Measurements from ENCODE around the gene TSR3. TPM values are rescaled to one million over a fixed set of nuclear protein-coding genes. Genes with fewer than 3 reads are reported as not detected.

The TSR3 gene
- total RNA-seq, 1 experiment from 2014 or later = 117 TPM

DNA sequence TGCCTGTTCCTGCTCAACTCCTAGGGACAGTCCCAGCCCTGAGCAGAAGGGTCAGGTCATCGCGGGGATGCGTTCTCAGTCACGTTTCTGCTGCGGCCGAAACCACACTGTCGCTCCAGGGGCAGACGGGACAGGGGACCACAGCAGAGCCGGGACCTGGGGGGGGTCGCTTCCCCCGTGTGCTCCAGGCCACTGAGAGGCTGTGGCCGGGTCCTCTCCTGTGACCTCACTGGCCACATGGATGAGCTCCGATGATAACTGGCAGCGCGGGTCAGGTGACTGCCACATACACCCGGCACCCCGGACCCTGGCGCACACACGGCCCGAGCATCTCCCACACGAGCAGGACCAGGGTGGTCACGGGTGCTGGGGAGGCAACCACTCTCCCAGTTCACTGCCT is 12.8 kb upstream of the TSR3 start:
- H3K4me2 ChIP-seq (ENCODE audit: low read length) = no peak overlapping the region
- H3K27me3 ChIP-seq (ENCODE audit: low read length) = no peaks in the 10 kb centered on the region
- CTCF ChIA-PET = interaction anchor here (0.6 kb wide), 1 partner anchor 586 kb away, joined by 10 read pairs; no protein-coding TSS in a partner anchor
- H3K79me2 ChIP-seq (ENCODE audit: low read length) = peaks cover 35% of the 10 kb centered on the region
- POLR2A ChIA-PET (ENCODE audit: unreplicated experiment) = no interaction called here
- intact Hi-C loops (cut with micrococcal nuclease) = no loop called here
- H3K9me2 ChIP-seq (replicated peaks; ENCODE audit: low read length) = no peaks in the 10 kb centered on the region
- H3K4me1 ChIP-seq (ENCODE audit: insufficient read depth, low read length) = no peaks in the 10 kb centered on the region
- ATAC-seq (no peak), DNase-seq (no peak)
- no peak overlapping the region for H2AFZ ChIP-seq (ENCODE audit: low read length)
- TF ChIP-seq EZH2phosphoT487 (IDR thresholded peaks at IDR 0.05; ENCODE audit: borderline replicate concordance, low read length) (no peak), EZH2 (IDR thresholded peaks at IDR 0.05; ENCODE audit: low read length, unreplicated experiment) (no peak)
- H4K20me1 ChIP-seq (ENCODE audit: low read length) = no peaks in the 10 kb centered on the region
- H3K4me3 ChIP-seq (ENCODE audit: low read length) = no peak overlapping the region
- H3K36me3 ChIP-seq (ENCODE audit: low read depth, low read length) = peaks cover 16% of the 10 kb centered on the region
- H3K27ac ChIP-seq (ENCODE audit: low read length) = no peak overlapping the region
- no peaks in the 10 kb centered on the region for H3F3A ChIP-seq (ENCODE audit: low read length, unreplicated experiment)
- H3K9ac ChIP-seq (ENCODE audit: low read length) = no peak overlapping the region
- no TSS peak for BruUV-seq (replicated peaks)
- no peaks in the 10 kb centered on the region for H3K9me3 ChIP-seq (ENCODE audit: low read length)

DNA sequence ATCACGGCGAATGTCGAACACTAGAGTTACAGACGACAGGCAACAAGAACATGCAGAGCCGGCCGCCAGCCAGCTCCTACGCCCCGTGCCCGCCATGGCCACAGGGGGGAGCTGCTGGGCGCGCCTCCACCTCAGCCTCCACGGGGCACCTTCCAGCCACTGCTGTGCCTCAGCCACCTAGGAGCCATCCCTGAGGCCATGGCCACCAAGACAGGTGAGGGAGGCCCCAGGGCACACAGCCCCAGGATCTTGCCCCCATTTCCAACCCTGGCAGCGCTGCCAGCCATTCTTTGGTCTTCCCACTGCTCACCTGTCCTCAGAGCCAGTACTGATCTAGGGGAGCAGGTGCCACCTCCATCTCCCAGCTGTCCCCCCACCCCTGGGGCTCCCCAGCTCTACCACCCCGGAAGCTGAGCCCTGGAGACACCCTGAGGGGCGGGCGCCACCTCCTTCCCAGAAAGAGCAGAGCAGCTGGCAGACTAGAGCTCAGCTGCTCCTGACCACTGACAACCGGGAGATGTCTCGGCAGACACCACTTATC is 11.9 kb upstream of the TSR3 start:
- H2AFZ ChIP-seq (ENCODE audit: low read length) = no peak overlapping the region
- no peaks in the 10 kb centered on the region for H4K20me1 ChIP-seq (ENCODE audit: low read length)
- no peak overlapping the region for H3K9ac ChIP-seq (ENCODE audit: low read length)
- peaks cover 43% of the 10 kb centered on the region for H3K79me2 ChIP-seq (ENCODE audit: low read length)
- no peak overlapping the region for H3K4me2 ChIP-seq (ENCODE audit: low read length)
- no peaks in the 10 kb centered on the region for H3K9me2 ChIP-seq (replicated peaks; ENCODE audit: low read length)
- H3F3A ChIP-seq (ENCODE audit: low read length, unreplicated experiment) = no peaks in the 10 kb centered on the region
- H3K4me3 ChIP-seq (ENCODE audit: low read length) = no peak overlapping the region
- BruUV-seq (replicated peaks) = no TSS peak
- no peak for TF ChIP-seq EZH2phosphoT487 (IDR thresholded peaks at IDR 0.05; ENCODE audit: borderline replicate concordance, low read length)
- TF ChIP-seq, protein P1, sequence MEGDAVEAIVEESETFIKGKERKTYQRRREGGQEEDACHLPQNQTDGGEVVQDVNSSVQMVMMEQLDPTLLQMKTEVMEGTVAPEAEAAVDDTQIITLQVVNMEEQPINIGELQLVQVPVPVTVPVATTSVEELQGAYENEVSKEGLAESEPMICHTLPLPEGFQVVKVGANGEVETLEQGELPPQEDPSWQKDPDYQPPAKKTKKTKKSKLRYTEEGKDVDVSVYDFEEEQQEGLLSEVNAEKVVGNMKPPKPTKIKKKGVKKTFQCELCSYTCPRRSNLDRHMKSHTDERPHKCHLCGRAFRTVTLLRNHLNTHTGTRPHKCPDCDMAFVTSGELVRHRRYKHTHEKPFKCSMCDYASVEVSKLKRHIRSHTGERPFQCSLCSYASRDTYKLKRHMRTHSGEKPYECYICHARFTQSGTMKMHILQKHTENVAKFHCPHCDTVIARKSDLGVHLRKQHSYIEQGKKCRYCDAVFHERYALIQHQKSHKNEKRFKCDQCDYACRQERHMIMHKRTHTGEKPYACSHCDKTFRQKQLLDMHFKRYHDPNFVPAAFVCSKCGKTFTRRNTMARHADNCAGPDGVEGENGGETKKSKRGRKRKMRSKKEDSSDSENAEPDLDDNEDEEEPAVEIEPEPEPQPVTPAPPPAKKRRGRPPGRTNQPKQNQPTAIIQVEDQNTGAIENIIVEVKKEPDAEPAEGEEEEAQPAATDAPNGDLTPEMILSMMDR (conservative IDR thresholded peaks at IDR 0.05; ENCODE audit: low read depth, low read length) = peak; percentile 72
- H3K4me1 ChIP-seq (ENCODE audit: insufficient read depth, low read length) = 0 out of 2 replicates have a peak, but pooled peaks cover under 1% of the 10 kb centered on the region
- POLR2A ChIA-PET (ENCODE audit: unreplicated experiment) = no interaction called here
- no peaks in the 10 kb centered on the region for H3K27me3 ChIP-seq (ENCODE audit: low read length)
- no peaks in the 10 kb centered on the region for H3K9me3 ChIP-seq (ENCODE audit: low read length)
- no peak overlapping the region for H3K27ac ChIP-seq (ENCODE audit: low read length)
- CTCF ChIA-PET = no interaction called here
- ATAC-seq (peak; percentile 80), DNase-seq (peak; percentile 46)
- peaks cover 18% of the 10 kb centered on the region for H3K36me3 ChIP-seq (ENCODE audit: low read depth, low read length)
- intact Hi-C loops (cut with micrococcal nuclease) = no loop called here

DNA sequence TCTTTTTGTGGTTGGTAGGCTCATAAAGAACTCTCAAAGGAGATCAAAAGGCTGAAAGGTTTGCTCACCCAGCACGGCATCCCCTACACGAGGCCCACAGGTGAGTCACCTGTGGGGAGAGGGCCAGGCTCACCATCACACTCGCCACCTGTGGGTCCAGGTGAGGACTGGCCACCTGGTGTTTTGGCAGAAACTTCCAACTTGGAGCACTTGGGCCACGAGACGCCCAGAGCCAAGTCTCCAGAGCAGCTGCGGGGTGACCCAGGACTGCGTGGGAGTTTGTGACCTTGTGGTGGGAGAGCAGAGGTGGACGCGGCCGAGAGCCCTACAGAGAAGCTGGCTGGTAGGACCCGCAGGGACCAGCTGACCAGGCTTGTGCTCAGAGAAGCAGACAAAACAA is 11.1 kb upstream of the TSR3 start:
- H3K27ac ChIP-seq (ENCODE audit: low read length) = no peak overlapping the region
- H3K79me2 ChIP-seq (ENCODE audit: low read length) = peaks cover 49% of the 10 kb centered on the region
- intact Hi-C loops (cut with micrococcal nuclease) = no loop called here
- no peak overlapping the region for H3K4me3 ChIP-seq (ENCODE audit: low read length)
- no peaks in the 10 kb centered on the region for H4K20me1 ChIP-seq (ENCODE audit: low read length)
- BruUV-seq (replicated peaks) = TSS peak; percentile 71
- H3K4me1 ChIP-seq (ENCODE audit: insufficient read depth, low read length) = peaks cover 8% of the 10 kb centered on the region; the same call in 1 of the 2 replicates
- TF ChIP-seq, protein P1 (conservative IDR thresholded peaks at IDR 0.05; ENCODE audit: low read depth, low read length) = no peak
- TF ChIP-seq EZH2 (IDR thresholded peaks at IDR 0.05; ENCODE audit: low read length, unreplicated experiment) (no peak), EZH2phosphoT487 (IDR thresholded peaks at IDR 0.05; ENCODE audit: borderline replicate concordance, low read length) (no peak)
- H3K27me3 ChIP-seq (ENCODE audit: low read length) = no peaks in the 10 kb centered on the region
- no peak overlapping the region for H2AFZ ChIP-seq (ENCODE audit: low read length)
- peaks cover 18% of the 10 kb centered on the region for H3K36me3 ChIP-seq (ENCODE audit: low read depth, low read length)
- CTCF ChIA-PET = no interaction called here
- no peaks in the 10 kb centered on the region for H3F3A ChIP-seq (ENCODE audit: low read length, unreplicated experiment)
- H3K9ac ChIP-seq (ENCODE audit: low read length) = no peak overlapping the region
- H3K4me2 ChIP-seq (ENCODE audit: low read length) = no peak overlapping the region
- no peaks in the 10 kb centered on the region for H3K9me3 ChIP-seq (ENCODE audit: low read length)
- POLR2A ChIA-PET (ENCODE audit: unreplicated experiment) = no interaction called here
- DNase-seq = no peak
- ATAC-seq = no peak
- H3K9me2 ChIP-seq (replicated peaks; ENCODE audit: low read length) = no peaks in the 10 kb centered on the region
